Mesenchymal stem cell (in vitro differentiated cells and primary cell): ENCODE data around the gene NME1.
A peak's percentile ranks its signal among the peaks of the same experiment; 100 is the strongest.

Source experiments
- DNase-seq: peaks from one replicate; pipeline ENCODE4 v3.0.0-alpha.2; 2013
- H2AFZ ChIP-seq: one replicate; pipeline ENCODE4 v1.6.1; 2013; ENCODE audit warnings: low read depth, mild to moderate bottlenecking, control low read depth, inconsistent platforms, low read length, moderate library complexity
- H2AK5ac ChIP-seq: 2 replicates; pipeline ENCODE4 v1.6.1; 2013; ENCODE audit warnings: low read length, moderate library complexity, mild to moderate bottlenecking, inconsistent platforms; ENCODE audit not compliant: severe bottlenecking
- H2BK120ac ChIP-seq: one replicate; pipeline ENCODE4 v1.6.1; 2013; ENCODE audit warnings: low read depth, mild to moderate bottlenecking, inconsistent platforms, low read length, moderate library complexity
- H2BK12ac ChIP-seq, 2 experiments: one replicate each; pipeline ENCODE4 v1.6.1; 2013; ENCODE audit warnings: inconsistent platforms in 2 of 2, low read length in 2 of 2, mild to moderate bottlenecking in 2 of 2, moderate library complexity in 2 of 2, control low read depth in 1 of 2
- H2BK15ac ChIP-seq: one replicate; pipeline ENCODE4 v1.6.1; 2013; ENCODE audit warnings: mild to moderate bottlenecking, low read depth, inconsistent platforms; ENCODE audit not compliant: poor library complexity, severe bottlenecking
- H2BK5ac ChIP-seq: 2 replicates; pipeline ENCODE4 v1.6.1; 2013; ENCODE audit warnings: low read depth, mild to moderate bottlenecking, low read length, control low read depth, inconsistent platforms; ENCODE audit not compliant: poor library complexity, severe bottlenecking
- H3K14ac ChIP-seq, 2 experiments: one replicate each; pipeline ENCODE4 v1.6.1; 2013; ENCODE audit warnings: inconsistent platforms in 2 of 2, low read length in 2 of 2, control low read depth in 1 of 2, mild to moderate bottlenecking in 1 of 2, moderate library complexity in 1 of 2
- H3K18ac ChIP-seq, 2 experiments: one replicate each; pipeline ENCODE4 v1.6.1; 2013; ENCODE audit warnings: inconsistent platforms in 2 of 2, low read length in 2 of 2, control low read depth in 1 of 2, low read depth in 1 of 2, mild to moderate bottlenecking in 1 of 2
- H3K23ac ChIP-seq, 2 experiments: one replicate each; pipeline ENCODE4 v1.6.1; 2013; ENCODE audit warnings: inconsistent platforms in 2 of 2, low read length in 2 of 2, mild to moderate bottlenecking in 2 of 2, moderate library complexity in 2 of 2, control low read depth in 1 of 2
- H3K27ac ChIP-seq: 2 replicates; pipeline ENCODE4 v1.5.1; 2013; ENCODE audit warnings: mild to moderate bottlenecking, moderate library complexity, low read length, control low read depth, inconsistent platforms; ENCODE audit not compliant: poor library complexity, severe bottlenecking
- H3K27me3 ChIP-seq, 2 experiments: 2 replicates each; pipeline versions ENCODE4 v1.6.1 to v1.7.0; 2013; ENCODE audit warnings: low read length in 2 of 2, mild to moderate bottlenecking in 2 of 2, moderate library complexity in 2 of 2, control low read depth in 1 of 2, inconsistent platforms in 1 of 2; ENCODE audit not compliant: control insufficient read depth in 1 of 2, insufficient read depth in 1 of 2
- H3K36me3 ChIP-seq, 2 experiments: 2 replicates each; pipeline versions ENCODE4 v1.6.1 to v1.7.0; 2013; ENCODE audit warnings: low read length in 2 of 2, control low read depth in 1 of 2, inconsistent platforms in 1 of 2, low read depth in 1 of 2, mild to moderate bottlenecking in 1 of 2; ENCODE audit not compliant: insufficient read depth in 2 of 2, control insufficient read depth in 1 of 2
- H3K4ac ChIP-seq, 2 experiments: one replicate each; pipeline ENCODE4 v1.6.1; 2013; ENCODE audit warnings: inconsistent platforms in 2 of 2, low read length in 2 of 2, mild to moderate bottlenecking in 2 of 2, moderate library complexity in 2 of 2, control low read depth in 1 of 2, low read depth in 1 of 2
- H3K4me1 ChIP-seq: 2 replicates; pipeline ENCODE4 v1.6.1; 2013; ENCODE audit warnings: low read depth, low read length, control low read depth; ENCODE audit not compliant: control insufficient read depth, insufficient read depth
- H3K4me2 ChIP-seq: 2 replicates; pipeline ENCODE4 v1.6.1; 2013; ENCODE audit warnings: low read length, mild to moderate bottlenecking, inconsistent platforms; ENCODE audit not compliant: poor library complexity, severe bottlenecking
- H3K4me3 ChIP-seq, 2 experiments: 2 replicates each; pipeline versions ENCODE4 v1.5.1 to v1.7.0; 2013; ENCODE audit warnings: low read length in 2 of 2, mild to moderate bottlenecking in 2 of 2, control low read depth in 1 of 2, low read depth in 1 of 2; ENCODE audit not compliant: insufficient read depth in 1 of 2
- H3K79me1 ChIP-seq: replicated peaks from 2 replicates; pipeline ENCODE4 v1.6.1; 2013; ENCODE audit warnings: mild to moderate bottlenecking, control low read depth, low read length, inconsistent platforms; ENCODE audit not compliant: poor library complexity, severe bottlenecking
- H3K9ac ChIP-seq: 2 replicates; pipeline ENCODE4 v1.7.0; 2013; ENCODE audit warnings: mild to moderate bottlenecking, low read length, moderate library complexity
- H3K9me3 ChIP-seq: 2 replicates; pipeline ENCODE4 v1.7.0; 2013; ENCODE audit warnings: mild to moderate bottlenecking, low read length; ENCODE audit not compliant: control insufficient read depth
- H4K8ac ChIP-seq: one replicate; pipeline ENCODE4 v1.6.1; 2013; ENCODE audit warnings: inconsistent platforms, mild to moderate bottlenecking, low read length, moderate library complexity
- H4K91ac ChIP-seq: one replicate; pipeline ENCODE4 v1.6.1; 2013; ENCODE audit warnings: mild to moderate bottlenecking, low read length, inconsistent platforms
- WGBS: methylation state at CpG from one replicate; pipeline ENCODE4 v1.1.7; 2013; ENCODE audit warnings: mixed read lengths; 5-methylcytosine and 5-hydroxymethylcytosine counted together

NME1 gene

DNA sequence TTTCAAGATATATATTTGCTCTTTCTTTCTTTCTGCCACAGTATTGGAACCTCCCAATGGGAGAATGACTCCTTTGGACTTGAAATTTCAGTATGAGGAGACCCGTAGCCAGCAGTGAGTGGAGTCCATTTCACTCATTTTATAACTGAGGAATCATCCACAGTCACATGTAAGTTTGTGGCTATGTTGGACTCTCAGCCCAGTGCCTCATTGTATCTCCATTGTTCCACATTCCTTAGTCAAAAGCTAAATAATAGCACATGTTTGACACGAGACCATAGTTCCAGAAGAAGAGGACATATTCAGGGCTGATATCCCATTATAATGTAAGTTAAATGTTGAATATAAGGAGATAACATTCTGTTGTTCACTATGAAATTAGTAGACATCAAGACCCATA, 20.0 kb upstream of the NME1 start:
- H2AK5ac ChIP-seq, result no peak overlapping the region
- no peak overlapping the region for H3K18ac ChIP-seq
- no peak overlapping the region for H4K8ac ChIP-seq
- WGBS, result 85% methylated on average over 1 of the region's 2 CpGs
- H4K91ac ChIP-seq, result no peak overlapping the region
- no peaks in the 10 kb centered on the region for H3K9me3 ChIP-seq
- peak overlapping the region; percentile 8 for H2BK120ac ChIP-seq
- no peaks in the 10 kb centered on the region for H3K27me3 ChIP-seq
- H3K36me3 ChIP-seq, result no peaks in the 10 kb centered on the region
- no peak for DNase-seq
- no peak overlapping the region for H2BK5ac ChIP-seq
- peak overlapping the region; percentile 49 for H3K9ac ChIP-seq
- no peak overlapping the region for H3K4me2 ChIP-seq
- H3K4ac ChIP-seq, result no peak overlapping the region
- no peak overlapping the region for H2BK15ac ChIP-seq
- no peak overlapping the region for H2AFZ ChIP-seq
- H3K27ac ChIP-seq, result no peak overlapping the region
- peak overlapping the region in 1 of 2 experiments; percentile 4 for H3K4me3 ChIP-seq
- H3K23ac ChIP-seq, result no peak overlapping the region
- no peak overlapping the region for H2BK12ac ChIP-seq
- no peak overlapping the region for H3K14ac ChIP-seq
- no peaks in the 10 kb centered on the region for H3K79me1 ChIP-seq
- H3K4me1 ChIP-seq, result peaks cover 4% of the 10 kb centered on the region

DNA sequence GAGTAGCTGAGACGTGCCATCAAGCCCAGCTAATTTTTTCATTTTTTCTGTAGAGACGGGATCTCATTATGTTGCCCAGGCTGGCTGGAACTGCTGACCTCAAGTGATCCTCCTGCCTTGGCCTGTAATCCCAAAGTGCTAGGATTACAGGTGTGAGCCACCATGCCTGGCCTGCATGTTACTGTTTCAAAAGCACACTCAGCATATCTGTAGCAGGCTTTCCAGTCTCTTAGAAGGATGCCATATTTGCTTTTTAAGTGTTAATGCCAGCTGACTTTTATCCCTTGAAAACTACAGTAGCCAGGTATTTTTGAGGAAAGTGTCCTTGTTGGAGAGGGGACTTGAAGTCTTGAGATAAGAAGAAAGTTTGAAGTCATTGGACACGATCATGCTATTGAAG, 17.4 kb upstream of the NME1 start:
- H2AK5ac ChIP-seq, result no peak overlapping the region
- no peak overlapping the region for H3K14ac ChIP-seq
- H3K4me2 ChIP-seq, result no peak overlapping the region
- H3K27ac ChIP-seq, result no peak overlapping the region
- H3K23ac ChIP-seq, result no peak overlapping the region
- H2BK5ac ChIP-seq, result no peak overlapping the region
- no peak for DNase-seq
- H4K91ac ChIP-seq, result no peak overlapping the region
- no peaks in the 10 kb centered on the region for H3K27me3 ChIP-seq
- no peak overlapping the region for H3K9ac ChIP-seq
- H3K4me1 ChIP-seq, result peaks cover 4% of the 10 kb centered on the region
- H4K8ac ChIP-seq, result no peak overlapping the region
- no peaks in the 10 kb centered on the region for H3K9me3 ChIP-seq
- H2BK120ac ChIP-seq, result no peak overlapping the region
- H2BK15ac ChIP-seq, result no peak overlapping the region
- H3K4ac ChIP-seq, result no peak overlapping the region
- H3K18ac ChIP-seq, result no peak overlapping the region
- H3K79me1 ChIP-seq, result no peaks in the 10 kb centered on the region
- H2BK12ac ChIP-seq, result no peak overlapping the region
- WGBS, result 90% methylated on average over 3 of the region's 3 CpGs
- no peaks in the 10 kb centered on the region for H3K36me3 ChIP-seq
- no peak overlapping the region for H3K4me3 ChIP-seq
- no peak overlapping the region for H2AFZ ChIP-seq

DNA sequence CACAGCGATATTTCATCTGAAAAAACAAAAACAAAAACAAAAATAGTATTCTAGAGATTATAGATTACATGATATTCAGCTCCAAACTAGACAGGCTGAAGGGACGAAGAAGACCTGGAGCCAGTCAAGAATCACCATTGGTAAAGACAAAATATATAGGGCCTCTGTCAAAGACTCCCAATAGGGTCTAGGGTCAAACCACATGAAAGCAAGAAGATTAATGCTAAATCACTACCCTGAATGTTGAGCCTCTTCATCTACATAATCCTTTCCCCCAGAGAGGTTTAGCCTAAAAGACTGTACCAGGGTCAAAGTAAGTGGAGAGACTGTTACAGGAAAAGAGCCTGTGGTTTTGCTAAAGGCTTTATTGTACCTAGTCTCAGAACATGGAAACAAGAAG, 10.8 kb upstream of the NME1 start:
- H3K27ac ChIP-seq, result no peak overlapping the region

DNA sequence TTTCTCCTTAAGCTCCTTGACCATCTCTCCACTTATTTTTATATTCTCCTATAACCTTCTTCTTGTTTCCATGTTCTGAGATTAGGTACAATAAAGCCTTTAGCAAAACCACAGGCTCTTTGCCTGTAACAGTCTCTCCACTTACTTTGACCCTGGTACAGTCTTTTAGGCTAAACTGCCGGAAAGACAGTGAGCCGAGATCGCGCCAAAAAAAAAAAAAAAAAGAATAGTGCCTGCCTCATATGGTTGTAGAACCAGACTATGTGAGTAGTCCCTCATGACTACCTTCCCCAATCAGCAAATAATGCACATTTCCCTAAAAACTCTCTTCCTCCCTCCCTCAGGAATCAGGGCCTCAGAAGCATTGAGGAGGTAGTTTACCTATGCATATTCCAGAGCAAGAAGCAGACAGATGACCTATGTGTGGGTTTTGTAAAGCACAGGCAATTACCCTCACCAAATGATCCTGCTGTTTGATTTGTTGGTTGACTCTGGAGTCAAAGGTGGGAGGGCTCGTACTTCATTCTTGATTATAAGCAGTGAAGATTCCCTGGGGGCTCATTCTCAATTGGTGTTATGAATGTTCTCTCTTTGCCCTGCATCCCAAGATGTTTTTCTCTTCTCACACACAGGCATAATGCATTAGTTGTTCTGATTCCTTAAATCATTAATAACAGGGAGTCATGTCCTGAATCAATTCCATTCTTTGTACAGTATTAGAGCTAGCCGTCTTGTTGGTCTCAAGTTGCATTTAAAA, 8.9 kb upstream of the NME1 start:
- no peak for DNase-seq
- H4K8ac ChIP-seq, result no peak overlapping the region
- H4K91ac ChIP-seq, result no peak overlapping the region
- no peak overlapping the region for H3K23ac ChIP-seq
- WGBS, result 90% methylated on average over 1 of the region's 6 CpGs
- H2BK12ac ChIP-seq, result no peak overlapping the region
- H3K4me3 ChIP-seq, result no peak overlapping the region
- H2AK5ac ChIP-seq, result no peak overlapping the region
- H2AFZ ChIP-seq, result no peak overlapping the region
- no peak overlapping the region for H3K4ac ChIP-seq
- H3K18ac ChIP-seq, result no peak overlapping the region
- no peak overlapping the region for H2BK120ac ChIP-seq
- no peaks in the 10 kb centered on the region for H3K9me3 ChIP-seq
- H3K4me2 ChIP-seq, result no peak overlapping the region
- H3K14ac ChIP-seq, result no peak overlapping the region
- no peaks in the 10 kb centered on the region for H3K36me3 ChIP-seq
- H3K27me3 ChIP-seq, result no peaks in the 10 kb centered on the region
- no peak overlapping the region for H2BK15ac ChIP-seq
- no peaks in the 10 kb centered on the region for H3K79me1 ChIP-seq
- no peak overlapping the region for H3K9ac ChIP-seq
- H3K4me1 ChIP-seq, result no peaks in the 10 kb centered on the region
- no peak overlapping the region for H2BK5ac ChIP-seq
- H3K27ac ChIP-seq, result no peak overlapping the region

More for the DNA sequence above, 10.8 kb upstream of the NME1 start:
- Histone ChIP-seq H3K14ac (no peak overlapping the region), H2BK15ac (no peak overlapping the region), H2AK5ac (no peak overlapping the region), H2BK12ac (no peak overlapping the region), H3K23ac (no peak overlapping the region), H3K36me3 (no peaks in the 10 kb centered on the region), H2BK120ac (no peak overlapping the region), H2BK5ac (no peak overlapping the region), H3K4me3 (no peak overlapping the region), H3K4me1 (no peaks in the 10 kb centered on the region), H3K9me3 (no peaks in the 10 kb centered on the region), H3K4me2 (no peak overlapping the region), H4K8ac (no peak overlapping the region), H4K91ac (no peak overlapping the region), H3K18ac (no peak overlapping the region), H3K27me3 (no peaks in the 10 kb centered on the region), H3K4ac (no peak overlapping the region), H3K79me1 (no peaks in the 10 kb centered on the region), H2AFZ (no peak overlapping the region), H3K9ac (no peak overlapping the region)
- DNase-seq, result no peak
- WGBS, result 89% methylated on average over 1 of the region's 2 CpGs
